ENCODE results near the gene FERD3L.
"Not testable (repeated sequence)": the region's sequence is repeated elsewhere in the genome, so short reads cannot be mapped to it uniquely, and the experiment has no call there.

The FERD3L gene
- 0 reads per million in 4 experiments for total RNA-seq

- DNase-seq: no peak
These were observed at the start of gene FERD3L for GRCh38 chr7:19144661-19145433. Gene FERD3L (minus strand): TSS chr7:19145421. CDS start chr7:19145362, 59 bp downstream.

- not testable (repeated sequence) for DNase-seq
These were observed 49.2 kb upstream of the FERD3L start for GRCh38 chr7:19194417-19194816.

- DNase-seq: no peak
These were observed 36.4 kb upstream of the FERD3L start for GRCh38 chr7:19181634-19182033.

GRCh38 chr7:19178595-19178994, 33.4 kb upstream of the FERD3L start:
- DNase-seq: no peak

GRCh38 chr7:19177269-19177668, 32.0 kb upstream of the FERD3L start:
- DNase-seq: no peak

GRCh38 chr7:19175241-19175640, 30.0 kb upstream of the FERD3L start:
- DNase-seq: no peak

GRCh38 chr7:19161671-19162070, 16.4 kb upstream of the FERD3L start:
- no peak for DNase-seq

- no peak for DNase-seq
These were observed 1.5 kb upstream of the FERD3L start for GRCh38 chr7:19146699-19147098.

GRCh38 chr7:19145434-19146115, 354 bp upstream of the FERD3L start:
- DNase-seq: no peak

GRCh38 chr7:19143881-19144574, 1.2 kb downstream of the FERD3L start:
- no peak for DNase-seq

GRCh38 chr7:19139706-19140327, 5.4 kb downstream of the FERD3L start:
- no peak for DNase-seq

- no peak for DNase-seq
These were observed 11.3 kb downstream of the FERD3L start for GRCh38 chr7:19133886-19134285.

- DNase-seq: no peak
These were observed 11.8 kb downstream of the FERD3L start for GRCh38 chr7:19133390-19133789.

GRCh38 chr7:19128856-19129255, 16.4 kb downstream of the FERD3L start:
- no peak for DNase-seq

GRCh38 chr7:19121977-19122588, 23.1 kb downstream of the FERD3L start:
- DNase-seq: no peak

GRCh38 chr7:19119870-19120486, 25.2 kb downstream of the FERD3L start:
- no peak for DNase-seq

- DNase-seq: no peak
These were observed 25.8 kb downstream of the FERD3L start for GRCh38 chr7:19119372-19119771.

- DNase-seq: no peak
These were observed 26.4 kb downstream of the FERD3L start for GRCh38 chr7:19118636-19119371.

GRCh38 chr7:19117870-19118608, 27.2 kb downstream of the FERD3L start:
- no peak for DNase-seq

- DNase-seq: no peak
These were observed 27.9 kb downstream of the FERD3L start, which contains the start of gene TWIST1 for GRCh38 chr7:19117091-19117869. Gene TWIST1 (minus strand): TSS chr7:19117636. CDS start chr7:19117321, 315 bp downstream.
